K562 (cell line): ENCODE measurements around the gene G6PD. TPM values are rescaled to one million over a fixed set of nuclear protein-coding genes. Genes with fewer than 3 reads are reported as not detected.

Experiments used
- CHD1 ChIP-seq: fragments of 200-600 bp; sonication (generic); IDR thresholded peaks from one replicate; pipeline ENCODE4 v1.6.1; 2012; ENCODE audit warnings: mild to moderate bottlenecking, moderate library complexity, low read length, inconsistent platforms
- KLF6 ChIP-seq: fragments of 250-450 bp; sonication (Bioruptor Pico); IDR thresholded peaks from 2 replicates; pipeline ENCODE4 v1.4.0; 2020; ENCODE audit warnings: mild to moderate bottlenecking, moderate library complexity, borderline replicate concordance
- LCOR ChIP-seq: sonication (generic); formaldehyde crosslinking; IDR thresholded peaks from 2 replicates; pipeline ENCODE4 v1.8.0; 2022; ENCODE audit warnings: mild to moderate bottlenecking, missing genetic modification reagents
- MITF ChIP-seq: IDR thresholded peaks from 2 replicates; pipeline ENCODE4 v1.6.1; 2014; ENCODE audit warnings: antibody characterized with exemption
- MTA1 ChIP-seq: fragments of 450-650 bp; IDR thresholded peaks from 2 replicates; pipeline ENCODE4 v1.6.1; 2017; ENCODE audit warnings: borderline replicate concordance
- MTF1 ChIP-seq: fragments of 250-450 bp; sonication (Bioruptor Pico); IDR thresholded peaks from 2 replicates; pipeline ENCODE4 v1.9.0; 2021; ENCODE audit warnings: moderate library complexity, mild to moderate bottlenecking, inconsistent platforms, borderline replicate concordance
- NCOA6 ChIP-seq: fragments of 450-650 bp; IDR thresholded peaks from 2 replicates; pipeline ENCODE4 v1.6.1; 2017; ENCODE audit warnings: mild to moderate bottlenecking
- NR2C2 ChIP-seq, 2 experiments: fragments of 200-800 bp in 1 of 2; sonication (Bioruptor generic) in 1 of 2; sonication (generic) in 1 of 2; formaldehyde crosslinking in 1 of 2; IDR thresholded peaks; 2 replicates each; pipeline versions ENCODE4 v1.6.1 to v1.8.0; 2016 to 2022; ENCODE audit warnings: mild to moderate bottlenecking in 1 of 2, missing compliant biosample characterization in 1 of 2, missing genetic modification characterization in 1 of 2, missing genetic modification reagents in 1 of 2
- RB1 ChIP-seq: fragments of 450-650 bp; IDR thresholded peaks from 2 replicates; pipeline ENCODE4 v1.6.1; 2017; ENCODE audit warnings: low read depth, mild to moderate bottlenecking
- SMAD3 ChIP-seq: fragments of 450-650 bp; formaldehyde crosslinking; conservative IDR thresholded peaks from 2 replicates; pipeline ENCODE4 v1.4.0; 2020; ENCODE audit warnings: mild to moderate bottlenecking
- SRSF3 ChIP-seq: fragments of 200-400 bp; formaldehyde crosslinking; IDR thresholded peaks from 2 replicates; pipeline ENCODE4 v1.6.1; 2016; ENCODE audit warnings: mild to moderate bottlenecking, low read length, moderate library complexity; ENCODE audit not compliant: insufficient read depth
- ZBTB33 ChIP-seq: sonication (generic); formaldehyde crosslinking; IDR thresholded peaks from 2 replicates; pipeline ENCODE4 v1.8.1; 2023; ENCODE audit warnings: mild to moderate bottlenecking, missing genetic modification reagents
- ZBTB7A ChIP-seq: IDR thresholded peaks from 2 replicates; pipeline ENCODE4 v1.6.1; 2011; ENCODE audit warnings: low read depth, mild to moderate bottlenecking, low read length, moderate library complexity, borderline replicate concordance; ENCODE audit not compliant: control insufficient read depth
- ZNF253 ChIP-seq: fragments of 250-450 bp; sonication (Bioruptor Pico); conservative IDR thresholded peaks from 2 replicates; pipeline ENCODE4 v1.6.1; 2021; ENCODE audit warnings: mild to moderate bottlenecking
- ZNF444 ChIP-seq: fragments of 250-450 bp; sonication (Bioruptor Pico); IDR thresholded peaks from 2 replicates; pipeline ENCODE4 v1.4.0; 2020; ENCODE audit warnings: mild to moderate bottlenecking, moderate library complexity
- polyA plus RNA-seq, 8 experiments: library from polyadenylated mRNA; depleted of rRNA in 4 of 8; stranded (reverse) in 5 of 8; unstranded in 3 of 8; fragments of >200 nt; fragmentation: Nextera tagmentation in 2 of 8; fragmentation: Illumina TruSeq in 1 of 8; extraction: Ambion mirVana in 2 of 8; extraction: Trizol in 1 of 8; gene quantifications; 2 replicates each; pipeline versions ENCODE4 v1.2.1 to v1.2.3, GENCODE V29; 2011 to 2014; ENCODE audit warnings: inconsistent platforms in 1 of 8, missing spikeins in 1 of 8
- total RNA-seq, 7 experiments: library from RNA; depleted of rRNA in 6 of 7; stranded (reverse); fragments of >200 nt in 6 of 7; fragmentation: Illumina TruSeq in 2 of 7; extraction: Trizol in 2 of 7; gene quantifications; 2 replicates each; pipeline versions ENCODE4 v1.2.1 to v1.2.3, GENCODE V29; 2011 to 2021; ENCODE audit warnings: low replicate concordance in 1 of 7
- TF ChIP-seq, protein P1 (sequence below): fragments of 450-650 bp; conservative IDR thresholded peaks from 2 replicates; pipeline ENCODE4 v1.6.1; 2016; ENCODE audit warnings: missing genetic modification characterization, low read depth, mild to moderate bottlenecking, control low read depth, missing compliant biosample characterization

G6PD gene
- total and polyA plus RNA-seq, 9 of the 15 experiments (the other 6 are each of a cell fraction or from before 2014, with no cell fraction given) = 2.9 to 222 (median 66.4) TPM

DNA sequence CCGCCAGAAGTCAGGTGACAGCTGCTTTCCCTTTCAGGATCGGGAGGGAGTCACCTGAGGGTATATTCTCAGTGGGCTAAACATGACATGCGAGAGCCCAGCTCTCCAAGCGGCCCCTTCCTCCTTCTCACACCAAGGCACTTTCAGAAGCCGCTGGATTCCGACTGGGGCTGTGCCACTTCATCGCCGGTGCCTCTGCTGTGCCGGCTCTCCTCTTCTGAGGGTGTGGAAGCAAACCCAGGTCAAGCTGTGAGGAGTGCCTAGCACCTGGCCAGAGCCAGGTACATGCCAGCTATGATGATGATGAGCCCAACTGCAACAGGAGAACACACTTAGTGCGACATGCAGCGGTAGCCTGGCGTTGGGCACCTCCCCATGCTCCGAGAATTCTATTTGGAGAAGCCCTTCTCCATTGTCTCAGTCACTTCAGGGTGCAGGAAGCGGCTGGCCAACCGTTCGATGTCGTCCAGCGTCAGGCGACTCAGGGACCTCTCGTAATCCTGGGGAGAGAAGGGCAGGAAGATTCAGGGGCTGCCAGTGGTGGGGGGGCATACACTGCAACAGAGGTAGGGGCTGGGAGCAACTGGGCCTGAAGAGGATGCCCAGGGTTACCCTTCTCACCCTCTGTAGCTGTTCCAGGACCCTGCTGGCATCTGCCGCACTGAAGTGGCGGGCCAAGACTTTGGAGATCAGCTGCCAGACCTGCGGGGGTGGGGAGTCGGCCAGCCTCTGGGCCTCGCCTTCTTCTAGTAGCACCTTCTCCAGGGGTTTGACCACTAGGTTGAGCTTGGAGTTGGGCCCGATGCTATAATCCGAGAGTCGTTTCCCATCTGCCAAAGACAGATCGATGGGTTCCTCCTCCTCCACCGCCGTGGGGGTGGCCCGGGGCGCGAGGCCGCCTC, 61.2 kb downstream of the G6PD start (continued):
- no peak for TF ChIP-seq SMAD3 (CRISPR knock-in tag)
- no peak for TF ChIP-seq ZBTB7A
- no peak for TF ChIP-seq ZNF253 (CRISPR knock-in tag)
- TF ChIP-seq ZBTB33 = no peak
- no peak for TF ChIP-seq ZNF444 (CRISPR knock-in tag)
- TF ChIP-seq SRSF3 = no peak
- TF ChIP-seq KLF6 (CRISPR knock-in tag) = no peak
- no peak for TF ChIP-seq MTA1
- TF ChIP-seq RB1 = 0 out of 2 replicates have a peak, but pooled peaks have one; percentile 4
- TF ChIP-seq MITF = no peak
- no peak for TF ChIP-seq MTF1
- no peak for TF ChIP-seq NR2C2 (CRISPR knock-in tag; IDR thresholded peaks at IDR 0.05)
- TF ChIP-seq NR2C2 (tag; IDR thresholded peaks at IDR 0.05) = peak; percentile 8; the same call in 1 of the 2 replicates
- TF ChIP-seq CHD1 = peak; percentile 28
- no peak for TF ChIP-seq NCOA6
- TF ChIP-seq, protein P1, sequence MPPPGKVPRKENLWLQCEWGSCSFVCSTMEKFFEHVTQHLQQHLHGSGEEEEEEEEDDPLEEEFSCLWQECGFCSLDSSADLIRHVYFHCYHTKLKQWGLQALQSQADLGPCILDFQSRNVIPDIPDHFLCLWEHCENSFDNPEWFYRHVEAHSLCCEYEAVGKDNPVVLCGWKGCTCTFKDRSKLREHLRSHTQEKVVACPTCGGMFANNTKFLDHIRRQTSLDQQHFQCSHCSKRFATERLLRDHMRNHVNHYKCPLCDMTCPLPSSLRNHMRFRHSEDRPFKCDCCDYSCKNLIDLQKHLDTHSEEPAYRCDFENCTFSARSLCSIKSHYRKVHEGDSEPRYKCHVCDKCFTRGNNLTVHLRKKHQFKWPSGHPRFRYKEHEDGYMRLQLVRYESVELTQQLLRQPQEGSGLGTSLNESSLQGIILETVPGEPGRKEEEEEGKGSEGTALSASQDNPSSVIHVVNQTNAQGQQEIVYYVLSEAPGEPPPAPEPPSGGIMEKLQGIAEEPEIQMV (tag) = no peak
- 0 out of 2 replicates have a peak, but pooled peaks have one; percentile 12 for TF ChIP-seq LCOR
